IMR-90 (cell line): Measurements from ENCODE around the gene SLC35E4. TPM values are rescaled to one million over a fixed set of nuclear protein-coding genes. Genes with fewer than 3 reads are reported as not detected.

ENCODE experiments used
- ATAC-seq: fragments of 200-7000 bp; cut with Tn5 transposase; 2 replicates; pipeline ENCODE4 v1.9.1; 2020; ENCODE audit warnings: low read depth, mild to moderate bottlenecking, moderate library complexity
- BruUV-seq: library from RNA; stranded (reverse); fragments of 400-500 nt; replicated peaks from 2 replicates; lab custom pipeline; 2021; lab: Mats Ljungman, UMichigan
- CTCF ChIA-PET: fragments of 300-600 bp; formaldehyde crosslinking; extraction: SDS; loops from one replicate; lab custom pipeline; 2021; ENCODE audit warnings: antibody characterized with exemption; lab: Yijun Ruan, JAX
- POLR2A ChIA-PET: fragments of 300-600 bp; sonication (Branson Sonifier 250); formaldehyde crosslinking; loops from one replicate; lab custom pipeline; 2022; ENCODE audit warnings: antibody characterized with exemption; ENCODE audit not compliant: unreplicated experiment; lab: Charles Lee
- DNase-seq: peaks from one replicate; pipeline ENCODE4 v3.0.0; 2013
- H2AFZ ChIP-seq: replicated peaks from 2 replicates; pipeline ENCODE3; 2013; ENCODE audit warnings: low read length, mild to moderate bottlenecking; ENCODE audit not compliant: poor library complexity
- H2AK5ac ChIP-seq: 2 replicates; pipeline ENCODE4 v1.6.1; 2013; ENCODE audit warnings: low read depth, low read length, inconsistent platforms
- H2AK9ac ChIP-seq: replicated peaks from 2 replicates; pipeline ENCODE3; 2013; ENCODE audit warnings: mild to moderate bottlenecking, low read depth, low read length, moderate library complexity; ENCODE audit not compliant: poor library complexity
- H2BK120ac ChIP-seq: 2 replicates; pipeline ENCODE4 v1.6.1; 2013; ENCODE audit warnings: low read depth, low read length, inconsistent platforms
- H2BK15ac ChIP-seq: 3 replicates; pipeline ENCODE4 v1.6.1; 2013; ENCODE audit warnings: low read depth, low read length, inconsistent platforms
- H2BK20ac ChIP-seq: 2 replicates; pipeline ENCODE4 v1.6.1; 2013; ENCODE audit warnings: low read depth, mild to moderate bottlenecking, inconsistent platforms, low read length, moderate library complexity
- H2BK5ac ChIP-seq: 2 replicates; pipeline ENCODE4 v1.6.1; 2013; ENCODE audit warnings: mild to moderate bottlenecking, low read depth, low read length, inconsistent platforms; ENCODE audit not compliant: poor library complexity, severe bottlenecking
- H3K14ac ChIP-seq: replicated peaks from 2 replicates; pipeline ENCODE4 v1.6.1; 2013; ENCODE audit warnings: low read depth, low read length, inconsistent platforms
- H3K18ac ChIP-seq: 2 replicates; pipeline ENCODE4 v1.6.1; 2013; ENCODE audit warnings: low read depth, low read length, control low read depth
- H3K23ac ChIP-seq: 2 replicates; pipeline ENCODE4 v1.6.1; 2013; ENCODE audit warnings: low read depth, low read length, inconsistent platforms
- H3K27ac ChIP-seq: 2 replicates; pipeline ENCODE4 v1.5.1; 2013; ENCODE audit warnings: mild to moderate bottlenecking, control low read depth, low read length; ENCODE audit not compliant: insufficient read depth
- H3K27me3 ChIP-seq: 2 replicates; pipeline ENCODE4 v1.6.1; 2013; ENCODE audit warnings: low read length; ENCODE audit not compliant: control insufficient read depth, insufficient read depth
- H3K36me3 ChIP-seq: 2 replicates; pipeline ENCODE4 v1.6.1; 2013; ENCODE audit warnings: low read length, mixed read lengths; ENCODE audit not compliant: control insufficient read depth, insufficient read depth
- H3K4ac ChIP-seq: 2 replicates; pipeline ENCODE4 v1.6.1; 2013; ENCODE audit warnings: low read depth, low read length, inconsistent platforms
- H3K4me1 ChIP-seq: 2 replicates; pipeline ENCODE4 v1.6.1; 2013; ENCODE audit warnings: low read length, mixed read lengths; ENCODE audit not compliant: control insufficient read depth, insufficient read depth
- H3K4me2 ChIP-seq: 2 replicates; pipeline ENCODE4 v1.6.1; 2013; ENCODE audit warnings: low read depth, mild to moderate bottlenecking, control low read depth, low read length, moderate library complexity
- H3K4me3 ChIP-seq: 2 replicates; pipeline ENCODE4 v1.5.1; 2013; ENCODE audit warnings: low read depth, mild to moderate bottlenecking, control low read depth, low read length, moderate library complexity; ENCODE audit not compliant: insufficient read depth
- H3K56ac ChIP-seq: 2 replicates; pipeline ENCODE4 v1.6.1; 2013; ENCODE audit warnings: low read length, inconsistent platforms; ENCODE audit not compliant: insufficient read depth; ENCODE audit errors: extremely low read depth
- H3K79me1 ChIP-seq, 2 experiments: 2 replicates each; pipeline ENCODE4 v1.6.1; 2013; ENCODE audit warnings: low read length in 2 of 2, inconsistent platforms in 1 of 2, low read depth in 1 of 2
- H3K9ac ChIP-seq: 2 replicates; pipeline ENCODE4 v1.6.1; 2013; ENCODE audit warnings: low read depth, low read length, control low read depth
- H3K9me1 ChIP-seq: 2 replicates; pipeline ENCODE4 v1.6.1; 2013; ENCODE audit warnings: low read length, inconsistent platforms; ENCODE audit not compliant: insufficient read depth
- H3K9me3 ChIP-seq: 2 replicates; pipeline ENCODE4 v1.6.1; 2013; ENCODE audit warnings: low read length; ENCODE audit not compliant: control insufficient read depth, insufficient read depth
- H4K20me1 ChIP-seq: 2 replicates; pipeline ENCODE4 v1.6.1; 2013; ENCODE audit warnings: low read length, inconsistent platforms; ENCODE audit not compliant: insufficient read depth
- H4K5ac ChIP-seq: 2 replicates; pipeline ENCODE4 v1.6.1; 2013; ENCODE audit warnings: mild to moderate bottlenecking, low read depth, low read length, control low read depth
- H4K8ac ChIP-seq, 2 experiments: 2 replicates each; pipeline ENCODE4 v1.6.1; 2013; ENCODE audit warnings: low read depth in 2 of 2, low read length in 2 of 2, control low read depth in 1 of 2, inconsistent platforms in 1 of 2
- H4K91ac ChIP-seq: 2 replicates; pipeline ENCODE4 v1.6.1; 2013; ENCODE audit warnings: low read depth, low read length, inconsistent platforms; ENCODE audit not compliant: insufficient read depth
- CEBPB ChIP-seq: IDR thresholded peaks from 2 replicates; pipeline ENCODE4 v1.6.1; 2012; ENCODE audit warnings: low read depth, low read length, improper control_type of control experiment
- CHD1 ChIP-seq: IDR thresholded peaks from 2 replicates; pipeline ENCODE4 v1.6.1; 2012; ENCODE audit warnings: low read depth, low read length, improper control_type of control experiment
- ELK1 ChIP-seq: fragments of 150-350 bp; IDR thresholded peaks from 2 replicates; pipeline ENCODE4 v1.6.1; 2016; ENCODE audit warnings: low read depth, mild to moderate bottlenecking, low read length, moderate library complexity, borderline replicate concordance
- MAFK ChIP-seq: IDR thresholded peaks from 2 replicates; pipeline ENCODE4 v1.6.1; 2012; ENCODE audit warnings: low read depth, low read length, improper control_type of control experiment
- NFE2L2 ChIP-seq: fragments of 150-350 bp; IDR thresholded peaks from 2 replicates; pipeline ENCODE4 v1.6.1; 2016; ENCODE audit warnings: low read depth, mild to moderate bottlenecking, low read length
- POLR2A ChIP-seq: IDR thresholded peaks from 2 replicates; pipeline ENCODE4 v1.6.1; 2012; ENCODE audit warnings: mild to moderate bottlenecking, low read depth, low read length
- RAD21 ChIP-seq: IDR thresholded peaks from 2 replicates; pipeline ENCODE4 v1.6.1; 2012; ENCODE audit warnings: low read length, improper control_type of control experiment
- RCOR1 ChIP-seq: IDR thresholded peaks from 2 replicates; pipeline ENCODE4 v1.6.1; 2012; ENCODE audit warnings: mild to moderate bottlenecking, low read length, improper control_type of control experiment; ENCODE audit not compliant: insufficient replicate concordance
- WGBS, 2 experiments: methylation state at CpG; one replicate each; pipeline versions ENCODE4 v1.1.5 to v1.1.7; 2013; ENCODE audit warnings: missing lambda C conversion rate in 2 of 2; ENCODE audit not compliant: insufficient read length in 1 of 2; ENCODE audit errors: extremely low coverage in 2 of 2; 5-methylcytosine and 5-hydroxymethylcytosine counted together
- dilution Hi-C: fragments of 300-500 bp; cut with HindIII; formaldehyde crosslinking; loops from one replicate; pipeline ENCODE4 v1.14.3; 2018; ENCODE audit warnings: low sequenced_read_pairs; ENCODE audit not compliant: unreplicated experiment
- in situ Hi-C: fragments of 300-500 bp; cut with MboI; formaldehyde crosslinking; loops from 3 replicates; pipeline ENCODE4 v1.14.3; 2019; ENCODE audit warnings: low sequenced_read_pairs, inconsistent platforms, mixed read lengths
- intact Hi-C: fragments of 100-400 bp; cut with micrococcal nuclease; formaldehyde crosslinking; loops from 2 replicates; pipeline ENCODE4 v1.10.0; 2022
- polyA plus RNA-seq, 3 experiments: library from polyadenylated mRNA; depleted of rRNA; stranded (reverse); fragments of >200 nt; gene quantifications; 2 replicates each; pipeline ENCODE4 v1.2.3, GENCODE V29; 2012; ENCODE audit warnings: low replicate concordance in 1 of 3
- total RNA-seq: library from RNA; depleted of rRNA; stranded (reverse); fragments of >200 nt; gene quantifications from 2 replicates; pipeline ENCODE4 v1.2.3, GENCODE V29; 2012
- TF ChIP-seq, protein P1 (sequence below): conservative IDR thresholded peaks from 2 replicates; pipeline ENCODE4 v1.5.1; 2012; ENCODE audit warnings: mild to moderate bottlenecking, low read depth, low read length, improper control_type of control experiment

SLC35E4 gene
- total and polyA plus RNA-seq, 2 of the 4 experiments (the other 2 are of a cell fraction): 5.7 to 6.8 TPM

GRCh38 chr22:30640839-30641430 is 5.4 kb downstream of the SLC35E4 start:
- TF ChIP-seq MAFK (no peak), RAD21 (no peak), CEBPB (no peak), RCOR1 (no peak), POLR2A (no peak), CHD1 (no peak), NFE2L2 (no peak), ELK1 (no peak)
- TF ChIP-seq, protein P1, sequence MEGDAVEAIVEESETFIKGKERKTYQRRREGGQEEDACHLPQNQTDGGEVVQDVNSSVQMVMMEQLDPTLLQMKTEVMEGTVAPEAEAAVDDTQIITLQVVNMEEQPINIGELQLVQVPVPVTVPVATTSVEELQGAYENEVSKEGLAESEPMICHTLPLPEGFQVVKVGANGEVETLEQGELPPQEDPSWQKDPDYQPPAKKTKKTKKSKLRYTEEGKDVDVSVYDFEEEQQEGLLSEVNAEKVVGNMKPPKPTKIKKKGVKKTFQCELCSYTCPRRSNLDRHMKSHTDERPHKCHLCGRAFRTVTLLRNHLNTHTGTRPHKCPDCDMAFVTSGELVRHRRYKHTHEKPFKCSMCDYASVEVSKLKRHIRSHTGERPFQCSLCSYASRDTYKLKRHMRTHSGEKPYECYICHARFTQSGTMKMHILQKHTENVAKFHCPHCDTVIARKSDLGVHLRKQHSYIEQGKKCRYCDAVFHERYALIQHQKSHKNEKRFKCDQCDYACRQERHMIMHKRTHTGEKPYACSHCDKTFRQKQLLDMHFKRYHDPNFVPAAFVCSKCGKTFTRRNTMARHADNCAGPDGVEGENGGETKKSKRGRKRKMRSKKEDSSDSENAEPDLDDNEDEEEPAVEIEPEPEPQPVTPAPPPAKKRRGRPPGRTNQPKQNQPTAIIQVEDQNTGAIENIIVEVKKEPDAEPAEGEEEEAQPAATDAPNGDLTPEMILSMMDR: no peak
- 100% methylated on average over 2 of the region's 4 CpGs; no CpG with 5 or more reads in 1 of the 2 experiments for WGBS, 2 experiments
- Histone ChIP-seq H3K27ac (no peak overlapping the region), H3K56ac (no peak overlapping the region), H3K4me3 (no peak overlapping the region), H3K18ac (no peak overlapping the region), H2AK9ac (no peak overlapping the region), H3K4ac (no peak overlapping the region), H2BK20ac (no peak overlapping the region), H4K91ac (no peak overlapping the region), H2BK15ac (no peak overlapping the region), H3K9me1 (peaks cover 25% of the 10 kb centered on the region), H2BK5ac (no peak overlapping the region), H3K23ac (no peak overlapping the region), H3K27me3 (no peaks in the 10 kb centered on the region), H2AK5ac (no peak overlapping the region), H3K4me1 (peaks cover 23% of the 10 kb centered on the region), H3K9ac (no peak overlapping the region), H3K79me1 (peaks cover 29 to 60% of the 10 kb centered on the region in 2 experiments), H4K5ac (no peak overlapping the region), H4K20me1 (peaks cover 8% of the 10 kb centered on the region), H2AFZ (no peak overlapping the region), H3K9me3 (no peaks in the 10 kb centered on the region), H3K36me3 (no peaks in the 10 kb centered on the region), H3K14ac (no peak overlapping the region), H2BK120ac (no peak overlapping the region), H3K4me2 (no peak overlapping the region), H4K8ac (no peak overlapping the region)
- in situ Hi-C loops: no loop called here
- intact Hi-C loops: no loop called here
- dilution Hi-C loops: no loop called here
- ChIA-PET POLR2A (no interaction called here), CTCF (interaction anchor here (0.6 kb wide), 1 partner anchor 23 kb away, joined by 3 read pairs; no protein-coding TSS in a partner anchor)
- no peak for DNase-seq
- no peak for ATAC-seq
- no TSS peak for BruUV-seq
